ENCODE results near the gene ZNF639. TPM values are rescaled to one million over a fixed set of nuclear protein-coding genes. Genes with fewer than 3 reads are reported as not detected.
"Not testable (repeated sequence)": the region's sequence is repeated elsewhere in the genome, so short reads cannot be mapped to it uniquely, and the experiment has no call there.

Gene ZNF639
- total RNA-seq, 5 donors from 2014 or later (not counting 1 experiment from before 2014, with no cell fraction given) = 35.1 to 74.9 (median 36.5) TPM

- H3K36me3 Mint-ChIP-seq; H3K4me3 Mint-ChIP-seq; H3K36me3 ChIP-seq (ENCODE audit: control insufficient read depth in 2 of 2, extremely low read depth in 1 of 2, insufficient read depth in 1 of 2, low read length in 1 of 2); H3K9me3 ChIP-seq; H3K4me3 ChIP-seq (ENCODE audit: control insufficient read depth in 1 of 2, extremely low read depth in 1 of 2, low read length in 1 of 2); CTCF ChIA-PET; H3K4me1 Mint-ChIP-seq; H3K27ac ChIP-seq (ENCODE audit: low read length); H3K9me3 Mint-ChIP-seq; H3K4me1 ChIP-seq (ENCODE audit: control insufficient read depth in 1 of 2, extremely low read depth in 1 of 2, insufficient read depth in 2 of 2, low read length in 2 of 2); POLR2A ChIA-PET; ATAC-seq (replicated peaks in 1 of 4); H3K27me3 ChIP-seq (replicated peaks in 1 of 2; ENCODE audit: control insufficient read depth in 2 of 2, extremely low read depth in 1 of 2, insufficient read depth in 2 of 2, low read length in 1 of 2); H3K27ac Mint-ChIP-seq; H3K27me3 Mint-ChIP-seq; DNase-seq: not testable (repeated sequence)
- no CpG with 5 or more reads among the region's 2 CpGs for WGBS (ENCODE audit: insufficient coverage)
Observed at GRCh38 chr3:179307362-179307761, 15.5 kb upstream of the ZNF639 start.

GRCh38 chr3:179308001-179308400, 14.8 kb upstream of the ZNF639 start:
- H3K4me1 ChIP-seq (ENCODE audit: control insufficient read depth in 1 of 2, extremely low read depth in 1 of 2, insufficient read depth in 2 of 2, low read length in 2 of 2) = no peaks in the 10 kb centered on the region
- no peaks in the 10 kb centered on the region for H3K36me3 ChIP-seq (ENCODE audit: control insufficient read depth in 2 of 2, extremely low read depth in 1 of 2, insufficient read depth in 1 of 2, low read length in 1 of 2)
- ChIA-PET CTCF (no interaction called here), POLR2A (no interaction called here)
- no peak overlapping the region for H3K4me3 ChIP-seq (ENCODE audit: control insufficient read depth in 1 of 2, extremely low read depth in 1 of 2, low read length in 1 of 2)
- Mint-ChIP-seq H3K27ac (no peak overlapping the region), H3K4me3 (no peak overlapping the region), H3K4me1 (no peaks in the 10 kb centered on the region), H3K27me3 (peaks cover 0 to 9% of the 10 kb centered on the region in 2 donors), H3K9me3 (no peaks in the 10 kb centered on the region), H3K36me3 (no peaks in the 10 kb centered on the region)
- H3K27me3 ChIP-seq (replicated peaks in 1 of 2; ENCODE audit: control insufficient read depth in 2 of 2, extremely low read depth in 1 of 2, insufficient read depth in 2 of 2, low read length in 1 of 2) = peaks cover 0 to 14% of the 10 kb centered on the region in 2 experiments
- H3K27ac ChIP-seq (ENCODE audit: low read length) = no peak overlapping the region
- no peak for DNase-seq
- no peaks in the 10 kb centered on the region for H3K9me3 ChIP-seq
- ATAC-seq (replicated peaks in 1 of 4) = no peak

DNA sequence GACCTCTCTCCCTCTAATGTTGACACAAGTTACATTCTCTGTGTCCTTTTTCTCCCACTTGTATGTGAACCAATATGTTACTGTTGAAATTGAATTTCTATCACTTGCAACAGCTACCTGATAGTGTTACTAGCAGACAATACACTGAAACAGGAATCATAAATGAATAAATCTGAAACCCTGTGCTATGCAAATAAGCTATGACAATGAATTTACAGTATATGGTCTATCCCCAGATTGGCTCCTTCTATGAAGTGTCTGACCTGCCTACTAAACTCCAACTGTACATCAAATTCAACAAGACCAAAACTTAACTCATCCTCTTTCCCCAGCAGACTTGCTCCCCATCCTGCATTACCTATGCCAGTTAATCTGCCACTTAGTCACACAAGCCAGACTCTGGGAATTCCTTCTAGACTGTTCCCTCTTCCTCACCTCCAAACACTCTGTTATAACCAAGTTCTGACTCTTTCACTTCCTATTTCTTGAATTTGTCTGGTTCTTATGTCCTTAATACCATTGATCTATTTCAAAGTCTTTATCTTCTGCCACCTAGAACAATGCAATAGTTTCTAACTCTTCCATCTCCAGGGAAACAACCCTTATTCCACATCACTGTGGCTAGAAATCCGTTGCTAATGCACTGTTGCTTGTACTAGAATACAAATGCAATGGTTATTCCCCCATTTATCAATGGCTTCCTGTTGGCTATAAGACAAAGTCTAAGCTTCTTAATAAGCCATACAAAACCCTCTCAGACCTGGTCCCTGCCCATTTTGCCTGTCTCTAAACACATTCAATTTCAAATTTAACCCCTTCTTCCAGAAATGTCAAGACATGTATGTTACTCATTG, 13.4 kb upstream of the ZNF639 start:
- WGBS (ENCODE audit: insufficient coverage) = 80% methylated on average over 1 of the region's 1 CpG
- no peaks in the 10 kb centered on the region for H3K36me3 ChIP-seq (ENCODE audit: control insufficient read depth in 2 of 2, extremely low read depth in 1 of 2, insufficient read depth in 1 of 2, low read length in 1 of 2)
- no peaks in the 10 kb centered on the region for H3K9me3 Mint-ChIP-seq
- no peak overlapping the region for H3K4me3 Mint-ChIP-seq
- DNase-seq (no peak), ATAC-seq (replicated peaks in 1 of 4) (no peak)
- H3K4me3 ChIP-seq (ENCODE audit: control insufficient read depth in 1 of 2, extremely low read depth in 1 of 2, low read length in 1 of 2) = no peak overlapping the region
- peaks cover 0 to 14% of the 10 kb centered on the region in 2 experiments for H3K27me3 ChIP-seq (replicated peaks in 1 of 2; ENCODE audit: control insufficient read depth in 2 of 2, extremely low read depth in 1 of 2, insufficient read depth in 2 of 2, low read length in 1 of 2)
- no peak overlapping the region for H3K27ac Mint-ChIP-seq
- peaks cover 0 to 9% of the 10 kb centered on the region in 2 donors for H3K27me3 Mint-ChIP-seq
- no peaks in the 10 kb centered on the region for H3K4me1 ChIP-seq (ENCODE audit: control insufficient read depth in 1 of 2, extremely low read depth in 1 of 2, insufficient read depth in 2 of 2, low read length in 2 of 2)
- CTCF ChIA-PET = interaction anchor here (0.8 to 1.4 kb wide), 3 partner anchors 12 to 293 kb away, joined by 3 to 6 read pairs (median 5); no protein-coding TSS in a partner anchor
- POLR2A ChIA-PET = interaction anchor here (0.5 to 1.0 kb wide), 2 partner anchors 12 to 27 kb away, joined by 3 to 6 read pairs; no protein-coding TSS in a partner anchor
- no peak overlapping the region for H3K27ac ChIP-seq (ENCODE audit: low read length)
- no peaks in the 10 kb centered on the region for H3K4me1 Mint-ChIP-seq
- H3K36me3 Mint-ChIP-seq = no peaks in the 10 kb centered on the region
- H3K9me3 ChIP-seq = no peaks in the 10 kb centered on the region

GRCh38 chr3:179318876-179319275, 4.0 kb upstream of the ZNF639 start:
- Histone ChIP-seq H3K36me3 (ENCODE audit: control insufficient read depth in 2 of 2, extremely low read depth in 1 of 2, insufficient read depth in 1 of 2, low read length in 1 of 2) (no peaks in the 10 kb centered on the region), H3K27me3 (replicated peaks in 1 of 2; ENCODE audit: control insufficient read depth in 2 of 2, extremely low read depth in 1 of 2, insufficient read depth in 2 of 2, low read length in 1 of 2) (no peaks in the 10 kb centered on the region), H3K4me1 (ENCODE audit: control insufficient read depth in 1 of 2, extremely low read depth in 1 of 2, insufficient read depth in 2 of 2, low read length in 2 of 2) (peaks cover 4 to 10% of the 10 kb centered on the region in 2 experiments), H3K27ac (ENCODE audit: low read length) (no peak overlapping the region), H3K4me3 (ENCODE audit: control insufficient read depth in 1 of 2, extremely low read depth in 1 of 2, low read length in 1 of 2) (no peak overlapping the region), H3K9me3 (no peaks in the 10 kb centered on the region)
- H3K4me3 Mint-ChIP-seq = no peak overlapping the region
- ATAC-seq (replicated peaks in 1 of 4) (no peak), DNase-seq (no peak)
- H3K36me3 Mint-ChIP-seq = no peaks in the 10 kb centered on the region
- no peaks in the 10 kb centered on the region for H3K27me3 Mint-ChIP-seq
- no peak overlapping the region for H3K27ac Mint-ChIP-seq
- H3K9me3 Mint-ChIP-seq = no peaks in the 10 kb centered on the region
- peaks cover 23 to 27% (median 26%) of the 10 kb centered on the region in 3 donors for H3K4me1 Mint-ChIP-seq
- POLR2A ChIA-PET = no interaction called here
- CTCF ChIA-PET = interaction anchor here in 1 of 2 donors (0.5 to 1.5 kb wide), 2 partner anchors 245 to 303 kb away, joined by 4 to 6 read pairs; no protein-coding TSS in a partner anchor
- WGBS (ENCODE audit: insufficient coverage) = 100% methylated on average over 1 of the region's 2 CpGs

DNA sequence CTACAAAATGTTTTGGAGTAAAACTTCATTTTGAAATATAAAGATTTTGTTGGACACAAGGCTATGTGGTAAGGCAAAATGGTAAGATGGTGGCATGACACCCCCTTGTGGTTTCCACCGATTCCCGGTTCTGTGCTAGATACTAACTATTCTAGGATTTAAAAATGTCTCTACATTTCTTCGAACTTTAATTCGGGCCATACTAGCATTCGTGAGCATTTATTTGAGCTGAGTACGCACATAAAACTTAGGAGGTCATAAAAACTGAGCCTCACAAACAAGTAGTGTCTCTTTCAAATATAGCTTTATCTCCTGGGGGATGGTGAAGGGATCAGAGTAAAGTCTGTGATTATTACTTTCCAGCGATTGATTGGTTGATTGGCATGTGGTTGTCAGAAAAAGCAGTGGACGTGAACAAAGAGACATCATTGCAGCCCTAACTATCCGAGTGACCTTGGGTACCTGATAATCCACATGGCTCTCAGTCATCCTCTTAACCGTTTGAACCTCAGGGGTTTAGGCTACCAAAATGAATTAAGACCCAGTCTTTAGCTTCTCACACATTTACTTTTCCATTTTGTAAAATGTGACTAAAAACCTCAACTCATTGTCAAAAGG, 1.1 kb upstream of the ZNF639 start:
- Histone ChIP-seq H3K36me3 (ENCODE audit: control insufficient read depth in 2 of 2, extremely low read depth in 1 of 2, insufficient read depth in 1 of 2, low read length in 1 of 2) (no peaks in the 10 kb centered on the region), H3K4me1 (ENCODE audit: control insufficient read depth in 1 of 2, extremely low read depth in 1 of 2, insufficient read depth in 2 of 2, low read length in 2 of 2) (peaks cover 11 to 15% of the 10 kb centered on the region in 2 experiments), H3K27ac (ENCODE audit: low read length) (peak overlapping the region; percentile 62), H3K9me3 (no peaks in the 10 kb centered on the region), H3K4me3 (ENCODE audit: control insufficient read depth in 1 of 2, extremely low read depth in 1 of 2, low read length in 1 of 2) (peak overlapping the region in 1 of 2 donors; percentile 62), H3K27me3 (replicated peaks in 1 of 2; ENCODE audit: control insufficient read depth in 2 of 2, extremely low read depth in 1 of 2, insufficient read depth in 2 of 2, low read length in 1 of 2) (no peaks in the 10 kb centered on the region)
- ChIA-PET CTCF (interaction anchor here (0.6 to 2.0 kb wide), 14 partner anchors 12 to 306 kb away, joined by 3 to 8 read pairs (median 4); partner anchors contain the start of genes ACTL6A (in 1 of the 2) and PIK3CA (in 1 of the 2)), POLR2A (interaction anchor here (0.5 to 0.9 kb wide), 5 partner anchors 12 to 247 kb away, joined by 3 to 6 read pairs (median 3); no protein-coding TSS in a partner anchor)
- Mint-ChIP-seq H3K27ac (peak overlapping the region; percentile 81 to 83), H3K27me3 (no peaks in the 10 kb centered on the region), H3K4me1 (peaks cover 34 to 37% (median 36%) of the 10 kb centered on the region in 3 donors), H3K4me3 (peak overlapping the region; percentile 71 to 86 (median 80)), H3K9me3 (no peaks in the 10 kb centered on the region), H3K36me3 (peaks cover 3% of the 10 kb centered on the region)
- whole genome bisulfite sequencing (ENCODE audit: insufficient coverage) = 61% methylated on average over 3 of the region's 10 CpGs
- ATAC-seq (replicated peaks in 1 of 4) (no peak), DNase-seq (peak in 1 of 35 experiments; percentile 32)
